Kidney tubule cell (primary cell): Measurements from ENCODE around the gene PDE6B.
"Not testable (repeated sequence)": the region's sequence is repeated elsewhere in the genome, so short reads cannot be mapped to it uniquely, and the experiment has no call there.

Experiments used
- DNase-seq: peaks from one replicate; pipeline ENCODE4 v3.0.0-alpha.2; 2018; ENCODE audit warnings: low spot score

The PDE6B gene

GRCh38 chr4:704198-704891 lies 79.0 kb downstream of the PDE6B start:
- no peak for DNase-seq

- DNase-seq: no peak
These were observed 79.6 kb downstream of the PDE6B start for GRCh38 chr4:704971-705277.

- peak; percentile 95 for DNase-seq
These were observed 80.1 kb downstream of the PDE6B start, which contains the start of gene PCGF3 for GRCh38 chr4:705278-706082. Gene PCGF3, plus strand, starts transcription at chr4:705832. Its CDS starts 27,849 bp downstream, at chr4:733681.

- not testable (repeated sequence) for DNase-seq
These were observed 80.8 kb downstream of the PDE6B start for GRCh38 chr4:706083-706633.

- no peak for DNase-seq
These were observed 81.6 kb downstream of the PDE6B start for GRCh38 chr4:706834-707598.

- DNase-seq: no peak
These were observed 82.7 kb downstream of the PDE6B start for GRCh38 chr4:707929-708630.

GRCh38 chr4:708631-708933 lies 83.2 kb downstream of the PDE6B start:
- no peak for DNase-seq

- no peak for DNase-seq
These were observed 84.0 kb downstream of the PDE6B start for GRCh38 chr4:709348-709747.

- no peak for DNase-seq
These were observed 84.7 kb downstream of the PDE6B start for GRCh38 chr4:710116-710515.

GRCh38 chr4:710916-711315 lies 85.5 kb downstream of the PDE6B start:
- no peak for DNase-seq

- no peak for DNase-seq
These were observed 86.7 kb downstream of the PDE6B start for GRCh38 chr4:712093-712492.

- DNase-seq: no peak
These were observed 87.7 kb downstream of the PDE6B start for GRCh38 chr4:712916-713632.

- DNase-seq: no peak
These were observed 88.7 kb downstream of the PDE6B start for GRCh38 chr4:714087-714486.

- no peak for DNase-seq
These were observed 92.4 kb downstream of the PDE6B start for GRCh38 chr4:717601-718320.

- no peak for DNase-seq
These were observed 93.1 kb downstream of the PDE6B start for GRCh38 chr4:718460-718859.
